Activated naive CD4-positive, alpha-beta T cell (primary cell): ENCODE data around the gene MRPL10.
"Not testable (repeated sequence)": the region's sequence is repeated elsewhere in the genome, so short reads cannot be mapped to it uniquely, and the experiment has no call there.

Source experiments
- DNase-seq, 4 experiments: peaks; one replicate each; lab custom pipeline; 2025; lab: John Stamatoyannopoulos, UW

The MRPL10 gene

DNA sequence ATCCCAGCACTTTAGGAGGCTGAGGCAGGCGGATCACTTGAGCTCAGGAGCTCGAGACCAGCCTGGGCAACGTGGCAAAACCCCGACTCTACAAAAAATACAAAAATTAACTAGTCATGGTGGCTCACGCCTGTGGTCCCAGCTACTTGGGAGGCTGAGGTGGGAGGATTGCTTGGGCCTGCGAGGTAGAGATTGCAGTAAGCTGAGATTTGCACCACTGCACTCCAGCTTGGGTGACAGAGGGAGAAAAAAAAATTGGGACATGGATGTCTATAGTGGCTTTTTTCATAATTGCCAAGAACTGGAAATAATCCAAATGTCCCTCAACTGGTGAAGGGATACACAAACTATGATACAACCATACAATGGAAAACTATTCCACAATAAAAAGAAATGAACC is 38.4 kb downstream of the MRPL10 start:
- DNase-seq, result no peak

DNA sequence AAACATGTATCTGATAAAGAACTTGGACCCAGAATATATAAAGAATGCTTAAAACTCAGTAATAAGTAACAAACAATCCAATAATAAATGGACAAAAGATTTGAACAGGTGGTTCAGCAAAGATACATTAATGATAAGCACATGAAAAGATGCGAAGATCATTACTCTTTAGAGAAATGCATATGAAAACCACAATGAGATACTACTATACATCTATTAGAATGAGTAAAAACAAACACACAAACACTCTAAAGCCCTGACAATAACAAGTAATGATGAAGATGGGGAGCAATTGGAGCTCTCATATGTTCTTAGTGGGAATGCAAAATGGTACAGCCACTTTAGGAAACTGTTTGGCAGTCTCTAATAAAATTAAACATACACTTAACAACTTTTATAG is 38.9 kb downstream of the MRPL10 start:
- no peak for DNase-seq

GRCh38 chr17:47791025-47791424 is 40.3 kb downstream of the MRPL10 start:
- DNase-seq, result no peak

- DNase-seq, result peak in 1 of 4 experiments; percentile 14
These were observed 41.5 kb downstream of the MRPL10 start for GRCh38 chr17:47789611-47790561.

DNA sequence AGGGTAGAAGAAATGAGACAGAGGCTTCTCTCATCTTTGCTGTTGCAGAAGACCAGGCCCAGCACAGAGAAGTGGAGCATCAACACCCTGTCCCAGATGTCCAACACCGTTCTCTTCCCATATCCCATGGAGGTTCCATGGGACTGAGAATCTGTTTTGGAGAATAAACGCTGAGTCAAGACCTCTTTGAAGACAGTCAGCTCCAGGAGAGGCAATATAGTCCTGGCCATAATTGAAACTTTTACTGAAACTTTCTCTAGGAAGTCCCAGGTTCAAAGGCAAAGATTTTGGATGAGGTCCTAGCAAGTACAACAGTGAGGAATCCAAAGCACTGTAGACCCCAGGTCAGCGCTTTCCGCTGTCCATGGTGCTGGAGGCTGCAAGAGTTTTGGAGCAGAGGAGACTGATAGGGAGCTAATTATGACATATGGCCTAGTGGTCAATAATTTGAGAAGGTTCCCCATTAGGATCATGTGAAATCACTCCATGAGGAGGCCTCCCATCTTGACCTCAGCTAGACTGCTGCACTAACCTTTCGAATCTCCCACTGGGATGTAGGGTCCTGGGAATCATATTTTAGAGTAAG is 45.7 kb downstream of the MRPL10 start:
- no peak for DNase-seq

- no peak for DNase-seq
These were observed 49.9 kb downstream of the MRPL10 start for GRCh38 chr17:47781397-47781796.

DNA sequence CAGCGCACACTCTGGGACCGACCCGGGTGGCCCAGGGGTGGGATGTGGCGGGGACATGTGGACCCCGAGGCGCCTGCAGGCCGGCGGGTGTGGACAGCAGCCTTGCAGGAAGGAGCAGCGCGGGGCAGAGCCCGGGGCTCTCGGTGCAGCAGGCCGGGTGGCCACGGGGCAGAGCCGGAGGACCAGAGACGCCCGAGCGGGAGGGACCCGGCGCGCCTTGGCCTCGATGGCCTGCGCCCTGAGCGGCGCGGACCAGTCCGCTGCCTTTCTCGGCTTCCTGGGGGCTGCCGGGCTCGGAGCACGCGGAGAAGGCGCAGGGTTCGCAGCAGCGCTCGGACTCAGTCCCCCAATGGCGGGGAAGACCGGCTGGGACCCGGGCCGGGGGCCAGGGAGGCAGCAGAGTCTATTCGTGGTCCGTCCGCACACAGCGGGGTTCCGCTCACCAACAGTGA is 53.1 kb downstream of the MRPL10 start:
- DNase-seq, result no peak

GRCh38 chr17:47776330-47777197 is 54.8 kb downstream of the MRPL10 start:
- no peak for DNase-seq

DNA sequence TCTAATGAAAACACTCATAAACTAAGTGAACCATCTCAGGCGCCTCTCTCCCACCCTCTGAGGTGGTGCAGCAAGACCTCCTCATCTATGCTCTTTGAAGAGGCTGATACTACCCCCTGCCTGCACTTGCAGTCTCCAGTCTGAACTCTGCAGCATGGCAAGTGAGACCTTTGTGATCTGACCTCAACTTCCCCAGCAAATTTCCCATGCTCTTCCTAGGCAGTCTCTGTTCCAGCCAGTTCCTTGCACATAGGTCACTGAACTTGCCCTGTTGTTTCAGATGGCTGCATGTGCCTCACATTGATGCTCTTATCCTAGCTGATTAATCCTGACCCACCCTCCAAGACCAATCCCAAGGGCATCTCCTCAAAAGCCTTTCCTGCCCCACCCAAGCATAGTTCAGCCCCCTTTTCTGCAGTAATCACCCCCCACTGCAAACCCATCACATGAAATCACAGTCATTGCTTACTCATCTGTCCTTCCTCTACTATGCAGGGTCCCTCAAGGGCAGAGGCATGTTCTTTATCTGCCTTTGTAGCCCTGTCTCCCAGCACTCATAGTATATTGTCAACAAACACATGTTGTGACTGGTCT is 56.3 kb downstream of the MRPL10 start:
- DNase-seq, result no peak

DNA sequence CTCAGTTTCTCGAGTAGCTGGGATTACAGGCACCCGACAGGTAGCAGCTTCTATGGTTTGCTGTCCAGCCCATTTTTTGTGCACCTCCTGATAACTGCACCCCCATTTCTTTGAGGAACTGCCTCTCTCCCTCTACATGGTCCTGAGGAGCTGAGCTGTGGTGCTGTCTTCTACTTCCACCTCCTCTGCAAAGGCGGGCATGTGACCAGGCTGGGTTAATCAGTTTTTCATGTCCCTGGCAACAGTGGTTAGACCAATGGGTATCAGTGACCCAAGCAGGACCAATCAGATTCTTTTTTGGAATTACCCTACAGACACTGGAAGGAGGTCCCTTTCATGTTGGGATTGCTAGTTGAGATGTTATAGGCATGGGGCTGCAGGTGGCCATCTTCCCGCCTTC is 57.0 kb downstream of the MRPL10 start:
- DNase-seq, result no peak

DNA sequence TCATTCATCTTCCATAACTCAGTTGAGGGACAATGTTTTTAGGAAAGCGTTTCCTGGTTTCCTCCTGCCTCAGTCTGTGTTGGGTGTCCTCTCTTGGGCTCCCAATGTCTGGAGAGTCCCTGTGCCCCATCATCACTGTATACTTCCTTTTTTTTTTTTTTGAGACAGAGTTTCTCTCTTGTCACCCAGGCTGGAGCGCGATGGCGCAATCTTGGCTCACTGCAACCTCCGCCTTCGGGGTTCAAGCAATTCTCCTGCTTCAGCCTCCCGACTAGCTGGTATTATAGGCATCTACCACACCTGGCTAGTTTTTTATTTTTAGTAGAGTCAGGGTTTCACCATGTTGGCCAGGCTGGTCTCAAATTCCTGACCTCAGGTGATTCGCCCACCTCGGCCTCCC is 57.7 kb downstream of the MRPL10 start:
- not testable (repeated sequence) for DNase-seq
